ENCODE data around the gene PPP4C. TPM values are rescaled to one million over a fixed set of nuclear protein-coding genes. Genes with fewer than 3 reads are reported as not detected.

PPP4C gene
- total RNA-seq, 1 donor from 2014 or later: 98.4 TPM

DNA sequence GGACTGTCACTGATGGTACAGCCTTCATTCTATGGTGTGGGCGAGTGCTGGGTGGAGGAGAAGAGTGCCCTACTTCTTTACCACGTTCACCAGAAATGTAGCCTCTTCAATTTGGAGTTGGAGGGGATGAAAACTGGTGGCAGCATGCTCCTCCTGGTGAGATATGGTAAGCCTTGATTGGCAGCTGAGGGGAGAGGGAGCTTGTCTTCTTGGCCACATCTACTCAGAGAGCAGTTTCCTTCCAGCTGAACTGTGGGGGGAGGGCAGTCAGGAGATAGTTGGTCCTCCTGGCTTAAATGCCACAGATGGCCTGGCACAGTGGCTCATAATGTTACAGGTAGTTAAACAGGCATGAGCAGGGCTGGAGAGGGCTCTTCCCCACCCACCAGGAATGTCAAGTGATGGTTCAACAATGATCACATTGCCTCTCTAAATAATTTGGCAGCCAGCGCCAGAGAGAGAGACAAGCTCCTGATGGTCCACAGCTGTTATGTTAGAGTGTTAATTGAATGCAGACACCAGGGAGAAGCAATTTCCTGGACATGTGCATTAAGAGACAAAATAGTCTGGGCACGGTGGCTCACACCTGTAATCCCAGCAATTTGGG, 56.2 kb downstream of the PPP4C start:
- TF ChIP-seq, protein P1, sequence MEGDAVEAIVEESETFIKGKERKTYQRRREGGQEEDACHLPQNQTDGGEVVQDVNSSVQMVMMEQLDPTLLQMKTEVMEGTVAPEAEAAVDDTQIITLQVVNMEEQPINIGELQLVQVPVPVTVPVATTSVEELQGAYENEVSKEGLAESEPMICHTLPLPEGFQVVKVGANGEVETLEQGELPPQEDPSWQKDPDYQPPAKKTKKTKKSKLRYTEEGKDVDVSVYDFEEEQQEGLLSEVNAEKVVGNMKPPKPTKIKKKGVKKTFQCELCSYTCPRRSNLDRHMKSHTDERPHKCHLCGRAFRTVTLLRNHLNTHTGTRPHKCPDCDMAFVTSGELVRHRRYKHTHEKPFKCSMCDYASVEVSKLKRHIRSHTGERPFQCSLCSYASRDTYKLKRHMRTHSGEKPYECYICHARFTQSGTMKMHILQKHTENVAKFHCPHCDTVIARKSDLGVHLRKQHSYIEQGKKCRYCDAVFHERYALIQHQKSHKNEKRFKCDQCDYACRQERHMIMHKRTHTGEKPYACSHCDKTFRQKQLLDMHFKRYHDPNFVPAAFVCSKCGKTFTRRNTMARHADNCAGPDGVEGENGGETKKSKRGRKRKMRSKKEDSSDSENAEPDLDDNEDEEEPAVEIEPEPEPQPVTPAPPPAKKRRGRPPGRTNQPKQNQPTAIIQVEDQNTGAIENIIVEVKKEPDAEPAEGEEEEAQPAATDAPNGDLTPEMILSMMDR (conservative IDR thresholded peaks at IDR 0.05; ENCODE audit: low read depth, low read length): no peak
- DNase-seq (ENCODE audit: low read depth): no peak
- H3K4me3 ChIP-seq (ENCODE audit: low read depth, low read length): no peak overlapping the region

DNA sequence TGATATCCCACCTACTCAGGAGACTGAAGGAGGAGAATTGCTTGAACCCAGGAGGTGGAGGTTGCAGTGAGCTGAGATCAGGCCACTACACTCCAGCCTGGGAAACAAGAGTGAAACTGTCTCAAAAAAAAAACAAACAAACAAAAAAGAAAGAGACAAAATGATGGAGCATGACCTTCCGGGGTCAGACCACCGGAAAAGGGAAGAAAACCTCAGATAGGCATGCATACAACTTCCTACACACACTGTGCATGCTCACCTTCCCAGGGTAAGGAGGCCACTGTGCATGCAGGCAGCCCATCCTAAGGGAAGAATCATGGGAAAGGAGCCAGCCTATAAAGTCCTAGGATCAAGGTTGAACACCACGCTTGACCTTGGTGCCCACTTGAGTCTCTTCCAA, 56.8 kb downstream of the PPP4C start:
- TF ChIP-seq, protein P1 (conservative IDR thresholded peaks at IDR 0.05; ENCODE audit: low read depth, low read length): no peak
- no peak for DNase-seq (ENCODE audit: low read depth)
- no peak overlapping the region for H3K4me3 ChIP-seq (ENCODE audit: low read depth, low read length)

Other genes with a start within 250 kb of the PPP4C start
- 79.0 and 83.3 TPM in 2 replicates for gene CDIPT, start 212.8 kb upstream of the PPP4C start, total RNA-seq
- 2.2 and 12.8 TPM in 2 replicates for gene SEZ6L2, start 176.4 kb upstream of the PPP4C start, total RNA-seq
- gene ASPHD1, start 175.5 kb upstream of the PPP4C start, total RNA-seq: 11.1 and 14.2 TPM in 2 replicates
- gene KCTD13, start 149.8 kb upstream of the PPP4C start, total RNA-seq: 6.6 and 17.4 TPM in 2 replicates
- 92.1 and 139 TPM in 2 replicates for gene TMEM219, start 113.9 kb upstream of the PPP4C start, total RNA-seq
- 31.6 and 31.9 TPM in 2 replicates for gene TAOK2, start 102.1 kb upstream of the PPP4C start, total RNA-seq
- 9.5 and 14.0 TPM in 2 replicates for gene HIRIP3, start 80.4 kb upstream of the PPP4C start, total RNA-seq
- 86.9 and 108 TPM in 2 replicates for gene INO80E, start 79.8 kb upstream of the PPP4C start, total RNA-seq
- gene DOC2A, start 65.0 kb upstream of the PPP4C start, total RNA-seq: 0.17 and 0.22 TPM in 2 replicates
- not detected in 2 replicates for gene C16orf92, start 52.8 kb upstream of the PPP4C start, total RNA-seq
- not detected in 2 replicates for gene TLCD3B, start 44.7 kb upstream of the PPP4C start, total RNA-seq
- 1,398 and 2,089 TPM in 2 replicates for gene ALDOA, start 10.2 kb upstream of the PPP4C start, total RNA-seq
- 0.07 and 1.3 TPM in 2 replicates for gene TBX6, start 15.9 kb downstream of the PPP4C start, total RNA-seq
- 16.0 and 41.3 TPM in 2 replicates for gene YPEL3, start 20.2 kb downstream of the PPP4C start, total RNA-seq
- gene GDPD3, start 37.5 kb downstream of the PPP4C start, total RNA-seq: 0.72 TPM in 1 of 2 replicates, not detected in the other
- gene MAPK3, start 47.2 kb downstream of the PPP4C start, total RNA-seq: 33.6 and 34.4 TPM in 2 replicates
- 24.1 and 26.3 TPM in 2 replicates for gene CORO1A, start 107.6 kb downstream of the PPP4C start, total RNA-seq
- gene BOLA2B, start 117.7 kb downstream of the PPP4C start, total RNA-seq: 421 and 538 TPM in 2 replicates
- gene SLX1A, start 117.9 kb downstream of the PPP4C start, total RNA-seq: 57.7 and 158 TPM in 2 replicates
- gene SULT1A3, start 123.3 kb downstream of the PPP4C start, total RNA-seq: 6.6 and 12.1 TPM in 2 replicates
- gene NPIPB13, start 172.5 kb downstream of the PPP4C start, total RNA-seq: 0.98 and 4.0 TPM in 2 replicates